Activated naive CD8-positive, alpha-beta T cell (primary cell): ENCODE data around the gene CKAP2L.

ENCODE experiments used
- H3K27ac Mint-ChIP-seq: one replicate; pipeline ENCODE4 v1.8.0; 2021; ENCODE audit warnings: mixed read lengths
- H3K27me3 Mint-ChIP-seq: one replicate; pipeline ENCODE4 v1.8.0; 2021; ENCODE audit warnings: mixed read lengths
- H3K36me3 Mint-ChIP-seq: one replicate; pipeline ENCODE4 v1.8.0; 2021; ENCODE audit warnings: mixed read lengths
- H3K4me1 Mint-ChIP-seq: one replicate; pipeline ENCODE4 v1.8.0; 2021; ENCODE audit warnings: low read depth, mixed read lengths
- H3K4me3 Mint-ChIP-seq: one replicate; pipeline ENCODE4 v1.8.0; 2021; ENCODE audit warnings: mild to moderate bottlenecking, mixed read lengths
- H3K9me3 Mint-ChIP-seq: one replicate; pipeline ENCODE4 v1.8.0; 2021; ENCODE audit warnings: low read depth, mixed read lengths

CKAP2L gene

DNA sequence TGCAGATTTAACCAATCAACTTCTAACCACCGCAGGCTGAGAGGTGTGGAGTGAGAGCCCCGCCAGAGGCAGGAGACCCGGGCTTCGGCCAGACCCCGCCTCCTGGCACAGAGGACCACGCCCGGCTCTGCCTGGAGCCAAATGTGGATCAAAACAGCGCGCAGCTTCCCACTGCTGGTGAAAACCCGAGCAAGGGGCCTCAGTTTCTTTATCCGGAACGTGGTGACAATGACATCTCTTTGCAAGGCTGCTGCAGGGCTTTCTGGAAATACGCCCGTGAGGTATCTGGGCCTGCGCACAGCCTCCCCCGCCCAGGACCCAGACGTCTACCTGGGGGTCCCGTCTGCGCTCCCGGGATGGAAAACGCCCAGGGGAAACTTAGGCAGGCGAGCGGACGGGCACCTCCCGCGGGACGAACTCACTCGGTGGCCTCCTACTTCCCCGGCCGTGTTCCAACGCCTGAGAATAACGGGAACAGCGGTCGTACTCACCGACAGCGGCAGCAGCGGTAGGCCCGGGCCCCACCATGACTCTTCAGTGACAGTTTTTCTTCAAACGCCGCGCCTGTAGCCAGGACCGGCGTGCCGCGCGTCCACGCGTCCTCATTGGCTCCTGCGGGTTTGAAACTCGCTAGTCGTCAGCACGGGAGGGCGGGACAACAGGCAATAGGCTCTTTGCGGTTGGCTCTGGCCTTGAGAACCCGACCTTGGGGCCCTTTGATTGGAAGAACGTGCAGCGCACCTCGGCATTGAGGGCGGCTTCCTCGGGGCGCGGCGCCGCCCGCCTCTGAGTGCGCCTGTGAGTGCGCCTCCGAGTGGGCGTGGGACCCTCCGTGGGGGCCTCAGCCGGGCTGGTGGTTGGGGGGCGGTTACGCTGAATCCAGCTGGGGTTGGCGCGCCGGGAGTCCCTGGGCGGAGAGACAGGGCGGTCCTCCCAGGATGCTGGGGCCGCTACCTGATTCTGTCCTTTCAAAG lies at the start of gene CKAP2L:
Gene CKAP2L, minus strand, starts transcription at position 539 of the 974 bp plus-strand sequence. Its CDS starts 11 bp downstream, at position 528.
- H3K27ac Mint-ChIP-seq, result peak within 1 kb of the TSS; percentile 46
- peak within 1 kb of the TSS; percentile 92 for H3K4me3 Mint-ChIP-seq
- no peaks in the 10 kb centered on the region for H3K36me3 Mint-ChIP-seq
- H3K27me3 Mint-ChIP-seq, result no peaks in the 10 kb centered on the region
- H3K4me1 Mint-ChIP-seq, result peaks cover 17% of the 10 kb centered on the region
- H3K9me3 Mint-ChIP-seq, result no peaks in the 10 kb centered on the region

GRCh38 chr2:112813280-112813966 lies 49.0 kb upstream of the CKAP2L start:
- Mint-ChIP-seq H3K27ac (no peak overlapping the region), H3K27me3 (no peaks in the 10 kb centered on the region), H3K4me3 (no peak overlapping the region), H3K4me1 (peaks cover 13% of the 10 kb centered on the region), H3K9me3 (no peaks in the 10 kb centered on the region), H3K36me3 (no peaks in the 10 kb centered on the region)

GRCh38 chr2:112812318-112813267 lies 48.2 kb upstream of the CKAP2L start:
- Mint-ChIP-seq H3K36me3 (no peaks in the 10 kb centered on the region), H3K9me3 (peaks cover 2% of the 10 kb centered on the region), H3K4me1 (peaks cover 13% of the 10 kb centered on the region), H3K27me3 (no peaks in the 10 kb centered on the region), H3K27ac (peak overlapping the region; percentile 54), H3K4me3 (peak overlapping the region; percentile 42)

DNA sequence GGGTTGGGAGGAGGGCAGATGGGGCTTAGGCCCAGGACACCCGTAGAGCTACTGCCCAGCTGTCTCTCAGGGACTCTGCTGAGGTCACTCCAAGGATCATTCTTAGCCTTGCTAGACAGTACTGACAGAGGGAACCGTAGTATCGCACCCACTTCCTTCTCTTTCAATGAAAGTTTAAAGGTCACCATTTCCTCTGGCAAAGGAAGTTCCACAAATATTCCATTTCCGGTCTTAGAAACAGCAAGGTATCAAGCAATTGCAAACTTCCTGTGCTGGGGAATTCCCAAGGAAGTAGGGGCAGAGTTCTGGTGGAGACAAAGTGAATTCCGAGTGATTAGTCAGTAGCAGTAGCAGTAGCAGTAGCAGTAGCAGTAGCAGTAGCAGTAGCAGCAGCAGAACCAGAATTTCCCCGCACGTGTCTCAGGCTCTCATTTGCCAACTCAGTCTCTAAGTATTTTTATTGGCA lies 47.5 kb upstream of the CKAP2L start:
- H3K36me3 Mint-ChIP-seq, result no peaks in the 10 kb centered on the region
- no peaks in the 10 kb centered on the region for H3K27me3 Mint-ChIP-seq
- H3K9me3 Mint-ChIP-seq, result peaks cover 7% of the 10 kb centered on the region
- peak overlapping the region; percentile 54 for H3K27ac Mint-ChIP-seq
- H3K4me1 Mint-ChIP-seq, result peaks cover 13% of the 10 kb centered on the region
- H3K4me3 Mint-ChIP-seq, result peak overlapping the region; percentile 42

- Mint-ChIP-seq H3K27me3 (no peaks in the 10 kb centered on the region), H3K4me3 (no peak overlapping the region), H3K9me3 (peaks cover 7% of the 10 kb centered on the region), H3K27ac (peak overlapping the region; percentile 23), H3K36me3 (no peaks in the 10 kb centered on the region), H3K4me1 (peaks cover 13% of the 10 kb centered on the region)
Measured at GRCh38 chr2:112811276-112811831, 46.9 kb upstream of the CKAP2L start.

DNA sequence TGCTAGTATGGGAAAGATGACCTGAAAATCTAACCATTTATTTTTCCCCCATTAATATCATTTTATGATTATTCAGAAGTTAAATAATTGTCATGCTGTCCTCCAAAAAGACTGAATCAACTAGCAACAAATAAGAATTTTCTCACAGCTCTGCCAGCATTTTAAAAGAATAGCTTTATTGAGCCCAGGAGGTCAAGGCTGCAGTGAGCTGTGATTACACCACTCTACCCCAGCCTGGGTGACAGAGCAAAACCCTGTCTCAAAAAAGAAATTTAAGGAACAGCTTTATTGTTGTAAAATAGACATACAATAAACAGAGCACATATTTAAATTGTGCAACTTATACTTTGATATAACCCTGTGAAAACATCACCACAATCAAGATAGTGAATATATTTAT lies 44.7 kb upstream of the CKAP2L start:
- Mint-ChIP-seq H3K27ac (no peak overlapping the region), H3K9me3 (peaks cover 7% of the 10 kb centered on the region), H3K36me3 (peaks cover 3% of the 10 kb centered on the region), H3K4me1 (peaks cover 13% of the 10 kb centered on the region), H3K4me3 (no peak overlapping the region), H3K27me3 (no peaks in the 10 kb centered on the region)

- Mint-ChIP-seq H3K27me3 (no peaks in the 10 kb centered on the region), H3K36me3 (peaks cover 3% of the 10 kb centered on the region), H3K27ac (peak overlapping the region; percentile 25), H3K9me3 (peaks cover 7% of the 10 kb centered on the region), H3K4me1 (peaks cover 11% of the 10 kb centered on the region), H3K4me3 (no peak overlapping the region)
Measured at GRCh38 chr2:112807233-112807807, 42.9 kb upstream of the CKAP2L start.

- H3K4me1 Mint-ChIP-seq, result no peaks in the 10 kb centered on the region
- H3K27me3 Mint-ChIP-seq, result no peaks in the 10 kb centered on the region
- H3K27ac Mint-ChIP-seq, result no peak overlapping the region
- H3K36me3 Mint-ChIP-seq, result peaks cover 3% of the 10 kb centered on the region
- no peak overlapping the region for H3K4me3 Mint-ChIP-seq
- H3K9me3 Mint-ChIP-seq, result peaks cover 7% of the 10 kb centered on the region
Measured at GRCh38 chr2:112805542-112805941, 41.1 kb upstream of the CKAP2L start.

- Mint-ChIP-seq H3K27me3 (no peaks in the 10 kb centered on the region), H3K9me3 (peaks cover 7% of the 10 kb centered on the region), H3K4me1 (no peaks in the 10 kb centered on the region), H3K27ac (peak overlapping the region; percentile 46), H3K36me3 (peaks cover 3% of the 10 kb centered on the region), H3K4me3 (no peak overlapping the region)
Measured at GRCh38 chr2:112803691-112804521, 39.5 kb upstream of the CKAP2L start.

DNA sequence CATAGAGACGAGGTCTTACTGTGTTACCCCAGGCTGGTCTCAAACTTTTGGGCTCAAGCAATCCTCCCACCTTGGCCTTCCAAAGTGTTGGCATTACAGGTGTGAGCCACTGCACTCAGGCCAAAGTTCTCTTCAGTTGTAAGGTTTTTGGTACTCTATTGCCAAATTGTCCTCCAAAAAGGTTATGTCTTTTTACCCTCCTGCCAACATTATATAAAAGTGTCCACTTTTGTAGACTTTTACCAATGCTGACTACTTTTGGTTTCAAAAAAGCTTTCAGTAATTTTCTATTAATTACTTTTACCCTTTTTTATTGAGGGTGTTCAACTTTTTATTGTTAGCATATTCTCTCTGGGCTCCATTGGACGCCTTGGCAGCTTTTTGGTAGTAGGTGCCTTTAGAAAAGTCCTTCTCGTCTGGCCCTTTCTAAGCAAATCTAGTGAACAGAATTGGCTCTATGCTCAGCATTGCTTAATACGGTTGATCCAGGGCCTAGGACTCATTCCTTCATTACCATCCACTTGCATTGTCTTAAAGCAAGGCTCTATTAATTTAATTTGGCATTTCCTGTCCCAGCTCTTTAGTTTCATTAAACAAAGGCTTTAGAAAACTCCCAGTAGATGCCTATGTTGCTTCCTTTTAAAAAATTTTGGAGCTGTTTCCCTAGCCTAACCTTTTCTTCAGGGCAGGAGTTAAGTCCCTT lies 36.6 kb upstream of the CKAP2L start:
- H3K9me3 Mint-ChIP-seq, result no peaks in the 10 kb centered on the region
- no peak overlapping the region for H3K27ac Mint-ChIP-seq
- no peaks in the 10 kb centered on the region for H3K4me1 Mint-ChIP-seq
- H3K36me3 Mint-ChIP-seq, result peaks cover 3% of the 10 kb centered on the region
- no peaks in the 10 kb centered on the region for H3K27me3 Mint-ChIP-seq
- H3K4me3 Mint-ChIP-seq, result no peak overlapping the region

DNA sequence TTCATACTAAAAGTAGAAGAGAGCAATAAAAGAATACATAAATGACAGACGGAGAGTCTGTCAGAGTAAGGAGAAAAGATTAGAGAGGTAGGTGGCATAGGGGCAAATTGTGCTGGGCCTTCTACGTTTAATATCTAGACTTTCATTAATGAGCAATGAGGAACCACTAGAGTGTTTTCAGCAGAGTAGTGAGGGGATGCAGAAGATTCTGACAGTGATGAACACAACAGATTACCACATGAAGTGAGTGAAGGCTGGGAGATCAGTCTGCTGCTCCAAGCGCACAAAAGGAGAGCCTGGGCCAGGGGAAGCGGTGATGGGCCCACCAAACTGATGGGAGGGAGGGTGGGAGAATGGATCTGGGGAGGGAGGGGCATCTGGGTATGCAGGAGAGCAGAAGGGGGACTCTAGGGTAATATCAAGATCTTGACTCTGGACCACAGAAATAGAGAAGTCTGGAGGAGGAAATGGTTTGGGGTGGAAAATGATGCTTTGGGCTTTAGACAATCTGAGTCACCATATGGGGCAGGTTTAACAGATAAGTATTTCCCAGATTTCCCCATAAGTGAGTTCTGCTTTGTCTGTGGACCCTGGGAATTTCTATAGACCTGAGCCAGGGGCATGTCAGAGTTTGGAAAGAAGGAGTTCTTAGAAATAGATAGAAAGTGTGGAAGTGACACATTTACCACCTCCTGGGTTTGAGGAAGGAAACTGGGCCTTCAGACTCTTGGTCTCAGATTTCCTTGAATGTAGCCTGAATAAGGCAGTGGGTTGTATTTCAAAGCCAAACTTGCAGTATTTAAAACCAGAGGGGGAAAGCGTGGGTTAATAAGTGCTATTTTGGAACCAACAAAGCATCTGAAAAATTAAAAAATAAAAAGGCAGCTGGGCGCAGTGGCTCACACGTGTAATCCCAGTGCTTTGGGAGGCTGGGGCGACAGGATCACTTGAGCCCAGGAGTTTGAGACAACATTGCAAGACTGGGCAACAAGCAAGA lies 34.9 kb upstream of the CKAP2L start:
- Mint-ChIP-seq H3K27me3 (no peaks in the 10 kb centered on the region), H3K9me3 (no peaks in the 10 kb centered on the region), H3K4me3 (no peak overlapping the region), H3K36me3 (no peaks in the 10 kb centered on the region), H3K27ac (no peak overlapping the region), H3K4me1 (no peaks in the 10 kb centered on the region)

- Mint-ChIP-seq H3K27ac (no peak overlapping the region), H3K4me1 (no peaks in the 10 kb centered on the region), H3K9me3 (no peaks in the 10 kb centered on the region), H3K27me3 (no peaks in the 10 kb centered on the region), H3K4me3 (no peak overlapping the region), H3K36me3 (no peaks in the 10 kb centered on the region)
Measured at GRCh38 chr2:112796486-112796885, 32.1 kb upstream of the CKAP2L start.
